HEK293 (cell line): Measurements from ENCODE around the gene DNAH9.

Experiments used
- CTCF ChIP-seq: fragments of 450-650 bp; formaldehyde crosslinking; IDR thresholded peaks from 2 replicates; pipeline ENCODE4 v1.5.1; 2016; ENCODE audit warnings: missing biosample characterization, missing genetic modification characterization
- HOXD13 ChIP-seq: sonication (generic); formaldehyde crosslinking; IDR thresholded peaks from 2 replicates; pipeline ENCODE4 v1.8.0; 2022; ENCODE audit warnings: missing genetic modification reagents, borderline replicate concordance
- KLF17 ChIP-seq: fragments of 450-650 bp; formaldehyde crosslinking; IDR thresholded peaks from 2 replicates; pipeline ENCODE4 v1.5.1; 2016; ENCODE audit warnings: missing biosample characterization, missing genetic modification characterization
- MYNN ChIP-seq: fragments of 450-650 bp; formaldehyde crosslinking; IDR thresholded peaks from 2 replicates; pipeline ENCODE4 v1.5.1; 2016; ENCODE audit warnings: missing biosample characterization, missing genetic modification characterization, borderline replicate concordance
- OSR2 ChIP-seq: fragments of 450-650 bp; formaldehyde crosslinking; IDR thresholded peaks from 2 replicates; pipeline ENCODE4 v1.5.1; 2016; ENCODE audit warnings: missing biosample characterization, missing genetic modification characterization
- YY1 ChIP-seq: fragments of 450-650 bp; formaldehyde crosslinking; IDR thresholded peaks from 2 replicates; pipeline ENCODE4 v1.5.1; 2018; ENCODE audit warnings: missing biosample characterization, missing genetic modification characterization
- ZNF280D ChIP-seq: fragments of 450-650 bp; formaldehyde crosslinking; IDR thresholded peaks from 2 replicates; pipeline ENCODE4 v1.5.1; 2016; ENCODE audit warnings: missing biosample characterization, missing genetic modification characterization
- ZNF324 ChIP-seq: fragments of 450-650 bp; formaldehyde crosslinking; IDR thresholded peaks from 2 replicates; pipeline ENCODE4 v1.5.1; 2016; ENCODE audit warnings: missing biosample characterization, missing genetic modification characterization

GRCh38 chr17:11935734-11936406 is 337.6 kb downstream of the DNAH9 start:
- TF ChIP-seq HOXD13 (CRISPR knock-in tag), result no peak
- peak; percentile 21; the same call in 1 of the 2 replicates for TF ChIP-seq CTCF (tag by site-specific recombination)
- no peak for TF ChIP-seq ZNF324 (tag by site-specific recombination)
- no peak for TF ChIP-seq KLF17 (tag by site-specific recombination)
- TF ChIP-seq OSR2 (tag by site-specific recombination), result no peak
- TF ChIP-seq ZNF280D, result no peak
- TF ChIP-seq MYNN, result no peak
- TF ChIP-seq YY1 (tag by site-specific recombination), result no peak
